ENCODE data around the gene RIT1. TPM values are rescaled to one million over a fixed set of nuclear protein-coding genes. Genes with fewer than 3 reads are reported as not detected.
A peak's percentile ranks its signal among the peaks of the same experiment; 100 is the strongest.
"Not testable (repeated sequence)": the region's sequence is repeated elsewhere in the genome, so short reads cannot be mapped to it uniquely, and the experiment has no call there.

RIT1 gene
- total and polyA plus RNA-seq, 3 donors from 2014 or later: 25.7 to 31.1 (median 26.1) TPM

DNA sequence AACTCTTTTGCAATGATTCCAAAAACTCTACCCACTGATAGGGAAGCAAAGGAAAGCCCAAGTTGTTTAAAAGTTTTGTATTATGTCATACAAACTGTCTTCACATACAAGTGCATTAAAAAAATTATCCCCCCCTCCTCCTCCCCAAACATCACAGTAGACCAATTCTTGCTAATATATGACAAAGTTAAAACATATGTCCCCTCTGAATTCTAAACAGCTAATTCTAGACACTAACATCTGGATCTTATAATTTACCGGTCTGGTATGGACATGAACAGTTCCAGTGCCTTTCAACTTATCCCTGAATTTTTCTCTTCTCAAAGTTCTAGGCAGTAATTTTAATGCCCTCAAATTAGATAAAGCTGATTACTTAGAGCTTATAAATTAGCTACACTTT, 13.4 kb downstream of the RIT1 start:
- H3K4me3 ChIP-seq: no peak overlapping the region
- no peak overlapping the region for H3K27ac ChIP-seq
- no peaks in the 10 kb centered on the region for H3K4me1 ChIP-seq
- WGBS, 2 donors: 94 to 95% methylated on average over 1 of the region's 1 CpG
- no peak for TF ChIP-seq POLR2A (IDR thresholded peaks at IDR 0.05)
- TF ChIP-seq, protein P1, sequence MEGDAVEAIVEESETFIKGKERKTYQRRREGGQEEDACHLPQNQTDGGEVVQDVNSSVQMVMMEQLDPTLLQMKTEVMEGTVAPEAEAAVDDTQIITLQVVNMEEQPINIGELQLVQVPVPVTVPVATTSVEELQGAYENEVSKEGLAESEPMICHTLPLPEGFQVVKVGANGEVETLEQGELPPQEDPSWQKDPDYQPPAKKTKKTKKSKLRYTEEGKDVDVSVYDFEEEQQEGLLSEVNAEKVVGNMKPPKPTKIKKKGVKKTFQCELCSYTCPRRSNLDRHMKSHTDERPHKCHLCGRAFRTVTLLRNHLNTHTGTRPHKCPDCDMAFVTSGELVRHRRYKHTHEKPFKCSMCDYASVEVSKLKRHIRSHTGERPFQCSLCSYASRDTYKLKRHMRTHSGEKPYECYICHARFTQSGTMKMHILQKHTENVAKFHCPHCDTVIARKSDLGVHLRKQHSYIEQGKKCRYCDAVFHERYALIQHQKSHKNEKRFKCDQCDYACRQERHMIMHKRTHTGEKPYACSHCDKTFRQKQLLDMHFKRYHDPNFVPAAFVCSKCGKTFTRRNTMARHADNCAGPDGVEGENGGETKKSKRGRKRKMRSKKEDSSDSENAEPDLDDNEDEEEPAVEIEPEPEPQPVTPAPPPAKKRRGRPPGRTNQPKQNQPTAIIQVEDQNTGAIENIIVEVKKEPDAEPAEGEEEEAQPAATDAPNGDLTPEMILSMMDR (IDR thresholded peaks at IDR 0.05): no peak
- no peak for DNase-seq
- no peaks in the 10 kb centered on the region for H3K27me3 ChIP-seq
- intact Hi-C loops (cut with DNase I; ENCODE audit: low total_unique reads): no loop called here
- no peaks in the 10 kb centered on the region for H3K9me3 ChIP-seq
- H3K36me3 ChIP-seq (ENCODE audit: low read depth, missing control alignments): no peaks in the 10 kb centered on the region

DNA sequence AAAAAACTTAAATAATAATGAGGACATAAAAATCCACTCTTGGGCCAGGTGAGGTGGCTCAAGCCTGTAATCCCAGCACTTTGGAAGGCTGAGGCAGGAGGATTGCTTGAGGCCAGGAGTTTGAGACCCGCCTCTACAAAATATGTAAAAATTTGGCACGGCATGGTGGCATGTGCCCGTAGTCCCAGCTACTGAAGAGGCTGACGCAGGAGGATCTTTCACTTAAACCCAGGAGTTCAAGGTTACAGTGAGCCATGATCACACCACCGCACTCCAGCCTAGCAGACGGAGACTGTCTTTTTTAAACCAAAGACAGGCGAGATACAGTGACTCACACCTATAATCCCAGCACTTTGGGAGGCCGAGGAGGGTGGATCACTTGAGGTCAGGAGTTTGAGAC, 14.7 kb downstream of the RIT1 start:
- DNase-seq; H3K27me3 ChIP-seq; H3K4me1 ChIP-seq; H3K36me3 ChIP-seq (ENCODE audit: low read depth, missing control alignments); H3K9me3 ChIP-seq; H3K27ac ChIP-seq; intact Hi-C loops (cut with DNase I; ENCODE audit: low total_unique reads); H3K4me3 ChIP-seq: not testable (repeated sequence)
- 87 to 88% methylated on average over 8 of the region's 8 CpGs for WGBS, 2 donors

DNA sequence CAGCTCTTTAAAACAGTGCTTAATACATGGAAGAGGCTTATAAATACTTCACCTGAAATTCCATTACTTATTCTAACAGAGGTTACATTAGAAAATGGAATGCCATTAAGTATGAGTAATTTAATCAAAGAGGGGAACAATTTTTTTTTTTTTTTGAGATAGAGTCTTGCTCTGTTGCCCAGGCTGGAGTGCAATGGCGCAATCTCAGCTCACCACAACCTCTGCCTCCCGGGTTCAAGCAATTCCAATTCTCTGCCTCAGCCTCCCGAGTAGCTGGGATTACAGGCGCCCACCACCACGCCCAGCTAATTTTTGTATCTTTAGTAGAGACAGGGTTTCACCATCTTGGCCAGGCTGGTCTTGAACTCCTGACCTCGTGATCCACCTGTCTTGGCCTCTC, 15.5 kb downstream of the RIT1 start:
- intact Hi-C loops (cut with DNase I; ENCODE audit: low total_unique reads); H3K27ac ChIP-seq; H3K27me3 ChIP-seq; H3K36me3 ChIP-seq (ENCODE audit: low read depth, missing control alignments); H3K4me1 ChIP-seq; H3K4me3 ChIP-seq; DNase-seq; H3K9me3 ChIP-seq: not testable (repeated sequence)
- WGBS, 2 donors: 90 to 96% methylated on average over 6 of the region's 6 CpGs

DNA sequence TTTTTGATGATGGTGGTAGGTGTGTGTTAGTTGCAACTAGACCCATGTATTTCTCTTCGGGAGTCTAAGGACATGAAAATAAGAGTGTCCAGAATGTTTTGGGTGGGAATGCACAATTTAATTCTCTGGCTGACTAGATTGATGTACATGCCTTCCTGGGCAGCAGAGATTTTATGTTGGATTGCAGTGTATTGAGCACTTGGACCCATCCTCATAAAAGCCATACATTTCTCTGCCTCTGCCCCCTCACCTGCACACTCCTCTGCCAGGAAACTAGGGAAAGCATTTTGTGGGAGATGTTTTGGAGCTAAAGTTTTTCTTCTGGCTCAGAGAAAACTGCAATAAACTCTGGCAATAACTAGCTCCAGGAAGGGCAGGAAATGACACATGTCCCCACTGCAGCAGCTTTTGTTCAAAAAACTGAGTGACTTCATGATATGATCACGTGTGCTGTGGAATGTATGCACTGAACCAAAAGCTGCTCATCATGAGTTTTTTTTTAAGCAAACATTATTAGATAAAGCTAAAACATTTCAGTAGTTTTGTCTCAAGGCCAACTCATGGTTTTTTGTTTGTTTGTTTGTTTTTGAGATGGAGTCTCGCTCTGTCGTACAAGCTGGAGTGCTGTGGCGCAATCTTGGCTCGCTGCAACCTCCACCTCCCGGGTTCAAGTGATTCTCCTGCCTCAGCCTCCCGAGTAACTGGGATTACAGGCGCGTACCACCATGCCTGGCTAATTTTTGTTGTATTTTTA, 17.6 kb downstream of the RIT1 start:
- Histone ChIP-seq H3K4me3 (no peak overlapping the region), H3K9me3 (no peaks in the 10 kb centered on the region), H3K27me3 (no peaks in the 10 kb centered on the region), H3K4me1 (no peaks in the 10 kb centered on the region), H3K36me3 (ENCODE audit: low read depth, missing control alignments) (no peaks in the 10 kb centered on the region), H3K27ac (peak overlapping the region; percentile 11 to 61)
- TF ChIP-seq, protein P1 (IDR thresholded peaks at IDR 0.05): no peak
- no peak for TF ChIP-seq POLR2A (IDR thresholded peaks at IDR 0.05)
- intact Hi-C loops (cut with DNase I; ENCODE audit: low total_unique reads): no loop called here
- WGBS, 2 donors: 72 to 74% methylated on average over 10 of the region's 10 CpGs
- DNase-seq: no peak

DNA sequence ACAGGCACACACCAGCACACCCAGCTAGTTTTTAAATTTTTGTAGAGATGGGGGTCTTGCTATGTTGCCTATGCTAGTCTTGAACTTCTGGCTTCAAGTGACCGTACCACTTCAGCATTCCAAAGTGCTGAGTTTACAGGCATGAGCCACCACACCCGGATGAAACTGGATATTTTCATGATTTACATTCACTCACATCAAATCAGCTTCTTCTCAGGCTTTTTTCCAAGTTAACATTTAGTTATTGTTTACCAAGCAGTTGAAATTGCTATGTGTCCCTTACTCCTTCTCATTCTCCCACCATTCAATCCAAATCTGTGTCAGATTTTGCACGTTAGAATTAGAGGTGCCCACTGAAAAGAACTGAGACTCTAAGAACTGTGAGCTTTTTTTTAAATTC, 18.4 kb downstream of the RIT1 start:
- H3K27ac ChIP-seq: peak overlapping the region in 1 of 2 donors; percentile 61
- WGBS, 2 donors: 58 to 72% methylated on average over 3 of the region's 3 CpGs

More for the DNA sequence above, 18.4 kb downstream of the RIT1 start:
- no peaks in the 10 kb centered on the region for H3K36me3 ChIP-seq (ENCODE audit: low read depth, missing control alignments)
- DNase-seq: no peak
- TF ChIP-seq, protein P1 (IDR thresholded peaks at IDR 0.05): no peak
- TF ChIP-seq POLR2A (IDR thresholded peaks at IDR 0.05): no peak
- intact Hi-C loops (cut with DNase I; ENCODE audit: low total_unique reads): no loop called here
- H3K27me3 ChIP-seq: no peaks in the 10 kb centered on the region
- H3K4me3 ChIP-seq: no peak overlapping the region
- H3K4me1 ChIP-seq: no peaks in the 10 kb centered on the region
- no peaks in the 10 kb centered on the region for H3K9me3 ChIP-seq

Data from testis (tissue), 3 donors.